Muscle of leg (tissue), 11 donors: ENCODE data around the gene BRAF. TPM values are rescaled to one million over a fixed set of nuclear protein-coding genes. Genes with fewer than 3 reads are reported as not detected.

ENCODE experiments used
- DNase-seq: peaks from one replicate; pipeline ENCODE4 v3.0.0; 2013
- H3K27ac ChIP-seq: one replicate; pipeline ENCODE4 v1.5.1; 2013; ENCODE audit warnings: mild to moderate bottlenecking, low read length, control low read depth
- H3K27me3 ChIP-seq: one replicate; pipeline ENCODE4 v1.6.1; 2013; ENCODE audit warnings: low read length; ENCODE audit not compliant: control insufficient read depth, insufficient read depth
- H3K36me3 ChIP-seq: one replicate; pipeline ENCODE4 v1.6.1; 2013; ENCODE audit warnings: low read length; ENCODE audit not compliant: control insufficient read depth, insufficient read depth
- H3K4me1 ChIP-seq: one replicate; pipeline ENCODE4 v1.6.1; 2013; ENCODE audit warnings: low read length; ENCODE audit not compliant: control insufficient read depth, insufficient read depth
- H3K4me3 ChIP-seq: one replicate; pipeline ENCODE4 v1.5.1; 2013; ENCODE audit warnings: low read length, control low read depth
- H3K9me3 ChIP-seq: replicated peaks from 2 replicates; pipeline ENCODE4 v1.6.1; 2013; ENCODE audit warnings: low read depth, low read length; ENCODE audit not compliant: control insufficient read depth
- WGBS: methylation state at CpG from one replicate; pipeline ENCODE4 v1.1.5; 2013; ENCODE audit warnings: missing lambda C conversion rate; ENCODE audit not compliant: insufficient coverage; 5-methylcytosine and 5-hydroxymethylcytosine counted together
- polyA plus RNA-seq, 8 donors: library from polyadenylated mRNA; unstranded; fragments of 120-200 nt; gene quantifications; one replicate each; pipeline versions ENCODE4 v1.2.1 to v1.2.3, GENCODE V29; 2013; ENCODE audit warnings: inconsistent platforms in 1 of 8, low replicate concordance in 1 of 8; ENCODE audit not compliant: insufficient read length in 8 of 8, insufficient read depth in 1 of 8
- total RNA-seq: library from RNA; stranded (reverse); fragments of 120-200 nt; gene quantifications from one replicate; pipeline ENCODE4 v1.2.4, GENCODE V29; 2013

Gene BRAF
- total and polyA plus RNA-seq, 9 donors: 9.2 to 19.7 (median 9.5) TPM

GRCh38 chr7:140903741-140904480 is 20.8 kb downstream of the BRAF start:
- Histone ChIP-seq H3K4me3 (no peak overlapping the region), H3K9me3 (peaks cover 8% of the 10 kb centered on the region), H3K27me3 (no peaks in the 10 kb centered on the region), H3K4me1 (no peaks in the 10 kb centered on the region), H3K36me3 (no peaks in the 10 kb centered on the region), H3K27ac (no peak overlapping the region)
- 100% methylated on average over 2 of the region's 4 CpGs for WGBS
- DNase-seq: no peak

- H3K27ac ChIP-seq: no peak overlapping the region
- peaks cover 8% of the 10 kb centered on the region for H3K9me3 ChIP-seq
- H3K36me3 ChIP-seq: no peaks in the 10 kb centered on the region
- H3K4me1 ChIP-seq: no peaks in the 10 kb centered on the region
- no peaks in the 10 kb centered on the region for H3K27me3 ChIP-seq
- H3K4me3 ChIP-seq: no peak overlapping the region
- no peak for DNase-seq
- WGBS: no CpG with 5 or more reads among the region's 2 CpGs
Measured at GRCh38 chr7:140902303-140902953, 22.3 kb downstream of the BRAF start.

- no peaks in the 10 kb centered on the region for H3K27me3 ChIP-seq
- WGBS: no CpG with 5 or more reads among the region's 4 CpGs
Measured at GRCh38 chr7:140901941-140902302, 22.8 kb downstream of the BRAF start.

GRCh38 chr7:140899883-140900282 is 24.8 kb downstream of the BRAF start:
- no CpG with 5 or more reads among the region's 1 CpG for WGBS
- Histone ChIP-seq H3K9me3 (peaks cover 8% of the 10 kb centered on the region), H3K27ac (no peak overlapping the region), H3K36me3 (peaks cover 3% of the 10 kb centered on the region), H3K4me1 (no peaks in the 10 kb centered on the region), H3K27me3 (no peaks in the 10 kb centered on the region), H3K4me3 (no peak overlapping the region)
- no peak for DNase-seq

More at GRCh38 chr7:140901941-140902302, 22.8 kb downstream of the BRAF start:
- Histone ChIP-seq H3K27ac (no peak overlapping the region), H3K36me3 (no peaks in the 10 kb centered on the region), H3K9me3 (peaks cover 8% of the 10 kb centered on the region), H3K4me1 (no peaks in the 10 kb centered on the region), H3K4me3 (no peak overlapping the region)
- no peak for DNase-seq

- no peak for DNase-seq
- Histone ChIP-seq H3K4me1 (no peaks in the 10 kb centered on the region), H3K36me3 (peaks cover 3% of the 10 kb centered on the region), H3K9me3 (peaks cover 8% of the 10 kb centered on the region), H3K27me3 (no peaks in the 10 kb centered on the region), H3K27ac (no peak overlapping the region), H3K4me3 (no peak overlapping the region)
- WGBS: no CpG with 5 or more reads among the region's 3 CpGs
Measured at GRCh38 chr7:140898786-140899536, 25.8 kb downstream of the BRAF start.

GRCh38 chr7:140896996-140897395 is 27.7 kb downstream of the BRAF start:
- DNase-seq: no peak
- Histone ChIP-seq H3K4me1 (no peaks in the 10 kb centered on the region), H3K9me3 (no peaks in the 10 kb centered on the region), H3K36me3 (peaks cover 3% of the 10 kb centered on the region), H3K27ac (no peak overlapping the region), H3K27me3 (no peaks in the 10 kb centered on the region), H3K4me3 (no peak overlapping the region)
- WGBS: no CpG with 5 or more reads among the region's 3 CpGs

- Histone ChIP-seq H3K4me1 (no peaks in the 10 kb centered on the region), H3K4me3 (no peak overlapping the region), H3K36me3 (no peaks in the 10 kb centered on the region), H3K27me3 (no peaks in the 10 kb centered on the region), H3K9me3 (no peaks in the 10 kb centered on the region), H3K27ac (no peak overlapping the region)
- no peak for DNase-seq
- WGBS: 60% methylated on average over 1 of the region's 1 CpG
Measured at GRCh38 chr7:140889645-140890044, 35.1 kb downstream of the BRAF start.

- H3K4me1 ChIP-seq: no peaks in the 10 kb centered on the region
- H3K27ac ChIP-seq: no peak overlapping the region
- H3K27me3 ChIP-seq: no peaks in the 10 kb centered on the region
- no peak overlapping the region for H3K4me3 ChIP-seq
- no CpG with 5 or more reads among the region's 1 CpG for WGBS
- no peak for DNase-seq
- no peaks in the 10 kb centered on the region for H3K9me3 ChIP-seq
- H3K36me3 ChIP-seq: no peaks in the 10 kb centered on the region
Measured at GRCh38 chr7:140889150-140889549, 35.6 kb downstream of the BRAF start.

- H3K4me1 ChIP-seq: no peaks in the 10 kb centered on the region
- no peak overlapping the region for H3K27ac ChIP-seq
- no peak for DNase-seq
- no peaks in the 10 kb centered on the region for H3K27me3 ChIP-seq
- no peaks in the 10 kb centered on the region for H3K36me3 ChIP-seq
- WGBS: no CpG with 5 or more reads among the region's 4 CpGs
- H3K4me3 ChIP-seq: no peak overlapping the region
- H3K9me3 ChIP-seq: no peaks in the 10 kb centered on the region
Measured at GRCh38 chr7:140888087-140888486, 36.6 kb downstream of the BRAF start.

- Histone ChIP-seq H3K36me3 (no peaks in the 10 kb centered on the region), H3K4me1 (no peaks in the 10 kb centered on the region)
Measured at GRCh38 chr7:140885735-140886334, 38.9 kb downstream of the BRAF start.

More at GRCh38 chr7:140885735-140886334, 38.9 kb downstream of the BRAF start:
- no CpG with 5 or more reads among the region's 1 CpG for WGBS
- H3K9me3 ChIP-seq: no peaks in the 10 kb centered on the region
- no peak overlapping the region for H3K27ac ChIP-seq
- H3K27me3 ChIP-seq: no peaks in the 10 kb centered on the region
- H3K4me3 ChIP-seq: no peak overlapping the region
- DNase-seq: no peak
